GM19240 (cell line): ENCODE data around the gene PGM3.

Source experiments
- DNase-seq: peaks from one replicate; pipeline ENCODE4 v3.0.0; 2011; ENCODE audit warnings: low spot score; ENCODE audit not compliant: insufficient read length

The PGM3 gene

GRCh38 chr6:83119742-83120300 lies 73.2 kb downstream of the PGM3 start:
- no peak for DNase-seq

GRCh38 chr6:83117802-83118201 lies 75.3 kb downstream of the PGM3 start:
- no peak for DNase-seq
